ENCODE results near the gene MOSPD2.

Gene MOSPD2

GRCh38 chrX:14872851-14873675 lies at the start of gene MOSPD2, which contains the start of gene FANCB:
TSS of gene MOSPD2 (plus strand) at chrX:14873421. CDS start at chrX:14873529, 108 bp downstream.
TSS of gene FANCB (minus strand) at chrX:14873069. CDS start at chrX:14865510, 7,559 bp downstream.
- DNase-seq (ENCODE audit: low spot score) = peak; percentile 89
- CTCF ChIA-PET = no interaction called here
- TF ChIP-seq CTCF (conservative IDR thresholded peaks at IDR 0.05; ENCODE audit: low read depth) = no peak
- POLR2A ChIA-PET (ENCODE audit: low non-redundant PET) = no interaction called here
- H3K27ac ChIP-seq = peak within 1 kb of the TSS; percentile 73

GRCh38 chrX:14825851-14826250 lies 47.4 kb upstream of the MOSPD2 start:
- DNase-seq (ENCODE audit: low spot score) = no peak
- POLR2A ChIA-PET (ENCODE audit: low non-redundant PET) = no interaction called here
- TF ChIP-seq CTCF (conservative IDR thresholded peaks at IDR 0.05; ENCODE audit: low read depth) = no peak
- H3K27ac ChIP-seq = no peak overlapping the region
- CTCF ChIA-PET = interaction anchor here (0.7 kb wide), 1 partner anchor 10 kb away, joined by 3 read pairs; no protein-coding TSS in a partner anchor

- no peak overlapping the region for H3K27ac ChIP-seq
- CTCF ChIA-PET = no interaction called here
- POLR2A ChIA-PET (ENCODE audit: low non-redundant PET) = no interaction called here
- no peak for TF ChIP-seq CTCF (conservative IDR thresholded peaks at IDR 0.05; ENCODE audit: low read depth)
- no peak for DNase-seq (ENCODE audit: low spot score)
Measured at GRCh38 chrX:14826319-14826718, 46.9 kb upstream of the MOSPD2 start.

GRCh38 chrX:14829643-14830042 lies 43.6 kb upstream of the MOSPD2 start:
- ChIA-PET CTCF (no interaction called here), POLR2A (ENCODE audit: low non-redundant PET) (no interaction called here)
- DNase-seq (ENCODE audit: low spot score) = no peak
- TF ChIP-seq CTCF (conservative IDR thresholded peaks at IDR 0.05; ENCODE audit: low read depth) = no peak
- no peak overlapping the region for H3K27ac ChIP-seq

- no peak overlapping the region for H3K27ac ChIP-seq
- ChIA-PET POLR2A (ENCODE audit: low non-redundant PET) (no interaction called here), CTCF (no interaction called here)
- DNase-seq (ENCODE audit: low spot score) = no peak
- no peak for TF ChIP-seq CTCF (conservative IDR thresholded peaks at IDR 0.05; ENCODE audit: low read depth)
Measured at GRCh38 chrX:14832151-14832550, 41.1 kb upstream of the MOSPD2 start.

- POLR2A ChIA-PET (ENCODE audit: low non-redundant PET) = no interaction called here
- no peak overlapping the region for H3K27ac ChIP-seq
- DNase-seq (ENCODE audit: low spot score) = no peak
- CTCF ChIA-PET = no interaction called here
- no peak for TF ChIP-seq CTCF (conservative IDR thresholded peaks at IDR 0.05; ENCODE audit: low read depth)
Measured at GRCh38 chrX:14832586-14832985, 40.6 kb upstream of the MOSPD2 start.

All from RWPE1 (cell line).